BJ (cell line): ENCODE measurements around the gene ZNF423. TPM values are rescaled to one million over a fixed set of nuclear protein-coding genes. Genes with fewer than 3 reads are reported as not detected.
"Not testable (repeated sequence)": the region's sequence is repeated elsewhere in the genome, so short reads cannot be mapped to it uniquely, and the experiment has no call there.

Experiments used
- CTCF ChIA-PET: fragments of 350-600 bp; formaldehyde crosslinking; extraction: SDS; loops from one replicate; lab custom pipeline; 2021; ENCODE audit warnings: antibody characterized with exemption, inconsistent platforms; lab: Yijun Ruan, JAX
- POLR2A ChIA-PET: fragments of 300-600 bp; sonication (Branson Sonifier 250); formaldehyde crosslinking; extraction: SDS; loops from one replicate; lab custom pipeline; 2021; ENCODE audit warnings: antibody characterized with exemption; lab: Charles Lee
- DNase-seq: peaks from one replicate; pipeline ENCODE4 v3.0.0-alpha.2; 2011; ENCODE audit warnings: low read depth
- H3K27me3 ChIP-seq: 2 replicates; pipeline ENCODE4 v1.6.0; 2011; ENCODE audit warnings: low read length; ENCODE audit not compliant: control insufficient read depth, insufficient read depth
- H3K36me3 ChIP-seq: 2 replicates; pipeline ENCODE4 v1.5.1; 2011; ENCODE audit warnings: low read length; ENCODE audit not compliant: control insufficient read depth, insufficient read depth
- H3K4me3 ChIP-seq: 2 replicates; pipeline ENCODE4 v1.5.1; 2011; ENCODE audit warnings: low read depth, mild to moderate bottlenecking, control low read depth, low read length
- polyA plus RNA-seq: library from polyadenylated mRNA; depleted of rRNA; stranded (reverse); fragments of >200 nt; gene quantifications from 2 replicates; pipeline ENCODE4 v1.2.3, GENCODE V29; 2011
- TF ChIP-seq, protein P1 (sequence below): IDR thresholded peaks from 2 replicates; pipeline ENCODE4 v1.5.1; 2011; ENCODE audit warnings: low read depth, mild to moderate bottlenecking, control low read depth, inconsistent platforms, low read length, moderate library complexity; ENCODE audit not compliant: insufficient read depth

ZNF423 gene
- polyA plus RNA-seq, 1 experiment: 0.22 TPM

- peaks cover 11% of the 10 kb centered on the region for H3K27me3 ChIP-seq
- ChIA-PET CTCF (interaction anchor here (0.7 to 5.6 kb wide), 15 partner anchors 8 to 468 kb away, joined by 3 to 57 read pairs (median 4); partner anchors contain the start of gene CNEP1R1), POLR2A (no interaction called here)
- no peak overlapping the region for H3K4me3 ChIP-seq
- DNase-seq: no peak
- TF ChIP-seq, protein P1, sequence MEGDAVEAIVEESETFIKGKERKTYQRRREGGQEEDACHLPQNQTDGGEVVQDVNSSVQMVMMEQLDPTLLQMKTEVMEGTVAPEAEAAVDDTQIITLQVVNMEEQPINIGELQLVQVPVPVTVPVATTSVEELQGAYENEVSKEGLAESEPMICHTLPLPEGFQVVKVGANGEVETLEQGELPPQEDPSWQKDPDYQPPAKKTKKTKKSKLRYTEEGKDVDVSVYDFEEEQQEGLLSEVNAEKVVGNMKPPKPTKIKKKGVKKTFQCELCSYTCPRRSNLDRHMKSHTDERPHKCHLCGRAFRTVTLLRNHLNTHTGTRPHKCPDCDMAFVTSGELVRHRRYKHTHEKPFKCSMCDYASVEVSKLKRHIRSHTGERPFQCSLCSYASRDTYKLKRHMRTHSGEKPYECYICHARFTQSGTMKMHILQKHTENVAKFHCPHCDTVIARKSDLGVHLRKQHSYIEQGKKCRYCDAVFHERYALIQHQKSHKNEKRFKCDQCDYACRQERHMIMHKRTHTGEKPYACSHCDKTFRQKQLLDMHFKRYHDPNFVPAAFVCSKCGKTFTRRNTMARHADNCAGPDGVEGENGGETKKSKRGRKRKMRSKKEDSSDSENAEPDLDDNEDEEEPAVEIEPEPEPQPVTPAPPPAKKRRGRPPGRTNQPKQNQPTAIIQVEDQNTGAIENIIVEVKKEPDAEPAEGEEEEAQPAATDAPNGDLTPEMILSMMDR: no peak
- H3K36me3 ChIP-seq: no peaks in the 10 kb centered on the region
Observed at GRCh38 chr16:49875806-49876715, 20.1 kb upstream of the ZNF423 start.

GRCh38 chr16:49874613-49875237 lies 18.8 kb upstream of the ZNF423 start:
- CTCF ChIA-PET: interaction anchor here (0.7 to 5.6 kb wide), 2 partner anchors 15 to 735 kb away, joined by 3 to 57 read pairs; no protein-coding TSS in a partner anchor
- no peak for DNase-seq
- POLR2A ChIA-PET: no interaction called here

GRCh38 chr16:49871824-49872223 lies 15.9 kb upstream of the ZNF423 start:
- H3K36me3 ChIP-seq, DNase-seq, H3K4me3 ChIP-seq, POLR2A ChIA-PET, H3K27me3 ChIP-seq: not testable (repeated sequence)
- CTCF ChIA-PET: interaction anchor here (1.1 to 1.6 kb wide), 2 partner anchors 14 to 380 kb away, joined by 3 to 5 read pairs; no protein-coding TSS in a partner anchor

More at GRCh38 chr16:49874613-49875237, 18.8 kb upstream of the ZNF423 start:
- Histone ChIP-seq H3K36me3 (no peaks in the 10 kb centered on the region), H3K27me3 (peaks cover 11% of the 10 kb centered on the region), H3K4me3 (no peak overlapping the region)
- TF ChIP-seq, protein P1: no peak

DNA sequence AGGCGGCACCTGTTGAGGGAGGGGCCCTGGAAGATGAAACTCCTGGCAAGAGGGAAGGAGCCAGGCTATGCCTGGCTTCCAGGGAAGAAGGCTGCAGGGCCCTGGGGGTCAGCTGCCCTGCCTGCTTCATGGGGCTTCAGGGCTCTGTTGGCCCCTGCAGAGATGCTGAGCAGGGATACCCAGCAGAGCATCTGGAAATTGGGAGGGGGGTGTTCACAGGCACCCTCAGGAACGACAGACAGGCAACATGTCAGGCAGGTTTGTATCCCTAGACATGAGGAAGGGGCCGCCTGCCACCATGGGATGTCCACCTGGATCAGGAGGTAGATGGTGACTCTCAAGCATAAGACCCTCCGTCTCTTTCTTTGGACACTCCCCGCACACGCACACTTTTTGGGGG lies 13.8 kb upstream of the ZNF423 start:
- ChIA-PET POLR2A (no interaction called here), CTCF (interaction anchor here (0.8 kb wide), 1 partner anchor 13 kb away, joined by 4 read pairs; no protein-coding TSS in a partner anchor)
- no peak for DNase-seq
- H3K4me3 ChIP-seq: no peak overlapping the region
- H3K36me3 ChIP-seq: no peaks in the 10 kb centered on the region
- H3K27me3 ChIP-seq: peaks cover 4% of the 10 kb centered on the region
- TF ChIP-seq, protein P1: no peak

DNA sequence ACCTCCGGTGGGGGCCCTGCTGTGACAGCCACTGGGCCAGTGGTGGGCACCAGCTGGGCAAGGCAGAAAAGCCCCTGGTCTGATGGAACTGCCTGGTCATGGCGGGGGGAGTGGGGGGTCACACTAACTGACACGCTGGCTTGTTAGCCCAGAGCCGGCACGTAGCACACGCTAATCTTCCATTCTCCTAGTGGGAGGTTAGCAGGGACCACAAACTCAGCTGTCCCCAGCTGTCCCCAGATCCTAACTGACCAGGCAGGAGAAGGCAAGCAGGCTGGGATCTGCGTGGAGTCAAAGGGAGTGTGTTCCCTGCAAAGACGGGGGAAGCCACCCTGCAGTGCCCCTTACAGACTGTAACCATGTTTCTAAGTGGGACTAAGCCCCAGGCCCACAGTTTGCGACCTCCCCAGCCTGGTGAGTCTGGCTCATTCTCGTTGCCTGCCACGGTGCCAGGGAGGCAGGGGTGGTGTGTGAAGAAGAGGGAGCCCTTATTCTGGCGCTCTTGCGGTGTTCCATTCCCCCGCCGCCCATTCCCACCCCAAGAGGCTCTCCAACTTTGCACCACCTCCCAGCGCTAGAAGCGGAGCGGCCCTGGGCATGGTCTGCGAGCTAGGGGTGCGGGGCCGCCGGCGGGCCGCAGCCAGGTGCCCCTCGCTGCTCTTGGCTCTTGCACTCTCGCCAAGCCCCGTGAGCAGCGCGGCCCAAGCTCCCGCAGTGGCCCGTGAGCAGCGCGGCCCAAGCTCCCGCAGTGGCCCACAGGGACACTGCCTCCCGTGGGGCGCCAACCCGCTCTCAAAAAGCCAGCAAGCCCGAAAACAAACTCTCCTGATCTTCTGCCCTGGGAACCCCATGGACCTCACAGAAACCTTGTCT lies 12.1 kb upstream of the ZNF423 start:
- no peak for DNase-seq
- POLR2A ChIA-PET: no interaction called here
- TF ChIP-seq, protein P1: no peak
- Histone ChIP-seq H3K4me3 (no peak overlapping the region), H3K36me3 (no peaks in the 10 kb centered on the region), H3K27me3 (peaks cover 3% of the 10 kb centered on the region)
- CTCF ChIA-PET: interaction anchor here (1.2 to 2.4 kb wide), 2 partner anchors 8 to 10 kb away, joined by 3 to 11 read pairs; no protein-coding TSS in a partner anchor
